Choroid plexus epithelial cell (primary cell): ENCODE results near the gene LTA4H.

Source experiments
- DNase-seq: peaks from one replicate; pipeline ENCODE4 v3.0.0-alpha.2; 2010; ENCODE audit warnings: low read depth
- H3K4me3 ChIP-seq: 2 replicates; pipeline ENCODE4 v1.5.1; 2011; ENCODE audit warnings: low read depth, mild to moderate bottlenecking, control low read depth, low read length, moderate library complexity
- CTCF ChIP-seq: conservative IDR thresholded peaks from 2 replicates; pipeline ENCODE4 v1.5.1; 2011; ENCODE audit warnings: low read depth, mild to moderate bottlenecking, control low read depth, inconsistent platforms, low read length, moderate library complexity

LTA4H gene

GRCh38 chr12:96041181-96041580 is 5.8 kb upstream of the LTA4H start:
- no peak for DNase-seq
- H3K4me3 ChIP-seq = no peak overlapping the region
- no peak for TF ChIP-seq CTCF

GRCh38 chr12:96040305-96041133 is 5.1 kb upstream of the LTA4H start:
- H3K4me3 ChIP-seq = no peak overlapping the region
- no peak for TF ChIP-seq CTCF
- DNase-seq = no peak

GRCh38 chr12:96039516-96039915 is 4.1 kb upstream of the LTA4H start:
- H3K4me3 ChIP-seq = no peak overlapping the region
- DNase-seq = no peak
- no peak for TF ChIP-seq CTCF

GRCh38 chr12:96036765-96037455 is 1.5 kb upstream of the LTA4H start:
- TF ChIP-seq CTCF = no peak
- H3K4me3 ChIP-seq = no peak overlapping the region
- DNase-seq = no peak

- no peak for TF ChIP-seq CTCF
- DNase-seq = peak; percentile 44
- H3K4me3 ChIP-seq = peak overlapping the region; percentile 96
Measured at GRCh38 chr12:96034621-96035282, 635 bp downstream of the LTA4H start.

GRCh38 chr12:96033549-96034389 is 1.6 kb downstream of the LTA4H start:
- H3K4me3 ChIP-seq = peak overlapping the region; percentile 96
- no peak for DNase-seq
- no peak for TF ChIP-seq CTCF
